NCI-H187 (cell line): ENCODE results near the gene ICAM1.

Experiments
- DNase-seq, 2 experiments: peaks; one replicate each; lab custom pipeline; 2025; lab: John Stamatoyannopoulos, UW

ICAM1 gene

DNA sequence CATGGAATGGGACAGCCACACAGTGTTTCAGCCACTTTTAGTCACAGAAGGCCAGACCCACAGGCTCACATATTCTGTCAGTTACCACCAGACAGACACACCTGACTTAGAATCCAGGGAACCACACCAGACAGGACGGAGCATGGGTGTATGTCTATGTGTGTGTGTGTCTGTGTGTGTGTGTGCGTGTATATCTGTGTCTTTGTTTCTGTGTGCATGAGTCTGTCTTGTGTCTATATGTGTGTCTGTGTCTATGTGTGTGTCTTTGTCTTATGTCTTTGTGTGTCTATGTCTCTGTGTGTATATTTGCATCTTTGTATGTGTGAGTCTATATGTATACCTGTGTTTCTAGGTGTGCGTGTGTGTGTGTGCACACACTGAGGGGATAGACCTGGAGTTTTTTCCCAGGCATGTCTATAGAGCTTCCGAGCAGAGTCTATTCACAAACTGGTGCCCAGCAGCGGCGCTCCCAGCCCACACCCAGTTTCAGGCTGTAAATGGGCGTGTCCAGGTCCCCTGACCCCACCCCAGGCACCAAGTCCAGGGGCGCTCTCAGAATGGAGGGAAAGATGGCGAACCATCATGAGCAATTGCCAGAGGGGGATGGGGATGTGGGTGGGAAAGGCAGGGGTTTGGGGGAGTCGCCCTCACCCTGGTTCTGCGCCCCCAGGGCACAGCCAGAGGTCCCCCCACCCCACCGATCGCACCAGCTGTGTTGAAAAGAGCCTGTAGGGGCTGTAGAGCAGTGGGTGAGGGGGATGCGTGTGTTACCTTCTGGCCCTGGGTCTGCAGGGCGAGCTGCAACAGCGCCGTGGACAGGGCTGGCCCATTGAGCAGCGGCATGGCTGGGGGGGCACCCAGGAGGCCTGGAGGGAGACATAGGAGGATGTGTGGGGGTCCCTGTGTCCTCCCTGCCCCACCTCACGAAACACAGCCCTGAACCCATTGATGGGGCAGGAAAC, 51.2 kb downstream of the ICAM1 start:
- no peak for DNase-seq

GRCh38 chr19:10325732-10326131, 54.8 kb downstream of the ICAM1 start:
- DNase-seq = no peak

GRCh38 chr19:10327793-10328192, 56.9 kb downstream of the ICAM1 start:
- no peak for DNase-seq

GRCh38 chr19:10328558-10329429, 57.9 kb downstream of the ICAM1 start:
- DNase-seq = no peak

DNA sequence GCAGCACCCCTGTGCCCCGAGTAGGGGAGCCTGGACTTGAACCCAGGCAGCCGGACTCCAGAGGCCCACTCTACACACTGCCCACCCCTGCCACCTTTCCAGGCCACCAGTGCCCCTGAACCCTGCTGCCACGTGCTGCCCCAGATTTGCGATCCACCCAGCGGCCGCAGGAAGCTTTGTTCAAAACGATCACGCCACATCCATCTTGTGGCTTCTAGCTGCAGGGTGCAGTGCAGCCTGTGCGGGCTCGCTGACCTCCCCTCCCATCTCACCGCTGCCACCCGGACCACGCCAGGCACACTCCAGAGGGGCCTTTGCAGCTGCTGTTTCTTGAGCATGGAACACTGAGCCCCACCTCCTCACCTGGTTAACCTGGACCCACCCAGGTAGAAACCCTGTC, 58.6 kb downstream of the ICAM1 start:
- no peak for DNase-seq

DNA sequence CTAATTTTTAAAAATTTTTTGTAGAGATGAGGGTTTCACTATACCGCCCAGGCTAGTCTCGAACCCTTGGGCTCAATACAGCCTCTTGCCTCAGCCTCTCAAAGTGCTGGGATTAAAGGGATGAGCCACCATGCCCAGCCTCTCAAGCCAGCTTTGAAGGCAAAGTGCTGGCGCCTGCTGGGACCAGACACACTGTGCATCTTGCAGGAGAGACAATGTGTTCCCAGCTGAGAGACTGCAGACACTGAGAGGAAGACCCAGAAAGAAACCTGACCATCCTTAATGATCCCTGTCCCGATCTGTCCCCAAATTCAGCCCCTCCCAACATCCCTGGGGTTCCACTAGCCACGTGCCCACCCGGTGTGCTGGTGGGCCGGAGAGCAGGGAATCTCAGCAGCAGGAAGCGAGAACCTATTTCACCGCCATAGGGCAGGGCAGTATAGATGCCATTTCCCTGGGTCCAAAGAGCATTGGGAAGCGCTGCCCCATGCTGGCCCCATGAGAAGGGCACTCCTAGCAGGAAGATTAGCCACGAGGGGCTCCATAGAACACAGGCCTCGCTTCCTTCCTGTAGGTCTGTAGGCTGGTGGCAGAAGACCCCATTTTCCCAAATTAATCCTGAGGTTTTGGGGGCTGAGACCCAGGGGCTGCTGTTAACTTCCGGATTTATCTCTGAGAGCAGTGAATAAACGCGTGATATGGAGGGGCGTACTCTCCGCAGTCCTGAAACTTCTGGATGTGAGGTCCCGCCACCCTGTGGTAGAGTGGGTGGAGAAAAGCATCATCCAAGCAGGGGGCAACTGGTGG, 61.4 kb downstream of the ICAM1 start:
- DNase-seq = no peak

- DNase-seq = peak; percentile 90
Measured at GRCh38 chr19:10332965-10333757, 62.2 kb downstream of the ICAM1 start, which contains the start of gene RAVER1. Gene RAVER1, minus strand, starts transcription at chr19:10333529. Its CDS starts 22 bp downstream, at chr19:10333507.

- DNase-seq = no peak
Measured at GRCh38 chr19:10333758-10334587, 63.1 kb downstream of the ICAM1 start.

- DNase-seq = peak; percentile 37 to 50
Measured at GRCh38 chr19:10334588-10335351, 63.9 kb downstream of the ICAM1 start.

- no peak for DNase-seq
Measured at GRCh38 chr19:10335352-10335985, 64.5 kb downstream of the ICAM1 start.
